HepG2 (cell line): Measurements from ENCODE around the gene SEMA7A. TPM values are rescaled to one million over a fixed set of nuclear protein-coding genes. Genes with fewer than 3 reads are reported as not detected.

Source experiments
- BRD4 ChIP-seq: sonication (generic); formaldehyde crosslinking; IDR thresholded peaks from 2 replicates; pipeline ENCODE4 v1.4.0; 2020; ENCODE audit warnings: missing genetic modification reagents
- CBX1 ChIP-seq: IDR thresholded peaks from one replicate; pipeline ENCODE4 v1.6.1; 2016; ENCODE audit warnings: antibody characterized with exemption, low read depth
- CREM ChIP-seq, 2 experiments: sonication (generic) in 1 of 2; formaldehyde crosslinking in 1 of 2; IDR thresholded peaks; 2 replicates each; pipeline versions ENCODE4 v1.4.0 to v1.6.1; 2016 to 2020; ENCODE audit warnings: antibody characterized with exemption in 1 of 2, mild to moderate bottlenecking in 1 of 2, missing genetic modification reagents in 1 of 2
- GABPA ChIP-seq, 2 experiments: IDR thresholded peaks; 2 replicates each; pipeline ENCODE4 v1.6.1; 2011 to 2016; ENCODE audit warnings: low read depth in 2 of 2, low read length in 1 of 2, missing biosample characterization in 1 of 2, missing genetic modification characterization in 1 of 2
- ZNF557 ChIP-seq: sonication (generic); formaldehyde crosslinking; IDR thresholded peaks from 2 replicates; pipeline ENCODE4 v1.4.0; 2020; ENCODE audit warnings: missing genetic modification reagents
- polyA plus RNA-seq, 8 experiments: library from polyadenylated mRNA; depleted of rRNA in 3 of 8; stranded (reverse) in 7 of 8; unstranded in 1 of 8; fragments of >200 nt; fragmentation: Illumina TruSeq in 4 of 8; extraction: Trizol in 4 of 8; gene quantifications; 2 replicates each; pipeline versions ENCODE4 v1.2.1 to v1.2.3, GENCODE V29; 2011 to 2016; ENCODE audit warnings: low read depth in 4 of 8, missing spikeins in 1 of 8, mixed read lengths in 1 of 8; ENCODE audit not compliant: insufficient read depth in 1 of 8
- total RNA-seq, 5 experiments: library from RNA; depleted of rRNA; stranded (reverse); fragments of >200 nt; fragmentation: Illumina TruSeq; extraction: Trizol; gene quantifications; 2 replicates each; pipeline ENCODE4 v1.2.3, GENCODE V29; 2016; ENCODE audit warnings: low read depth in 1 of 5
- TF ChIP-seq, protein P1 (sequence below): sonication (generic); formaldehyde crosslinking; IDR thresholded peaks from 2 replicates; pipeline ENCODE4 v1.4.0; 2020; ENCODE audit warnings: missing genetic modification reagents
- TF ChIP-seq, protein P2 (sequence below): sonication (generic); formaldehyde crosslinking; IDR thresholded peaks from 2 replicates; pipeline ENCODE4 v1.4.0; 2020; ENCODE audit warnings: missing genetic modification reagents
- TF ChIP-seq, protein P3 (sequence below): sonication (generic); formaldehyde crosslinking; conservative IDR thresholded peaks from 2 replicates; pipeline ENCODE4 v1.4.0; 2020; ENCODE audit warnings: missing genetic modification reagents
- TF ChIP-seq, protein P4 (sequence below): IDR thresholded peaks from 2 replicates; pipeline ENCODE4 v1.6.1; 2012; ENCODE audit warnings: low read depth, low read length, improper control_type of control experiment
- TF ChIP-seq, protein P5 (sequence below): IDR thresholded peaks from 2 replicates; pipeline ENCODE4 v1.6.1; 2016; ENCODE audit warnings: control low read depth
- TF ChIP-seq, protein P6 (sequence below): sonication (generic); formaldehyde crosslinking; IDR thresholded peaks from 2 replicates; pipeline ENCODE4 v1.8.1; 2022; ENCODE audit warnings: low read depth, mild to moderate bottlenecking, missing genetic modification reagents
- TF ChIP-seq, protein P7 (sequence below): sonication (generic); formaldehyde crosslinking; IDR thresholded peaks from 2 replicates; pipeline ENCODE4 v1.4.0; 2020; ENCODE audit warnings: missing genetic modification reagents

Gene SEMA7A
- total and polyA plus RNA-seq, 2 of the 13 experiments (the other 11 are each of a cell fraction or from before 2014, with no cell fraction given) = 9.0 to 15.8 TPM

DNA sequence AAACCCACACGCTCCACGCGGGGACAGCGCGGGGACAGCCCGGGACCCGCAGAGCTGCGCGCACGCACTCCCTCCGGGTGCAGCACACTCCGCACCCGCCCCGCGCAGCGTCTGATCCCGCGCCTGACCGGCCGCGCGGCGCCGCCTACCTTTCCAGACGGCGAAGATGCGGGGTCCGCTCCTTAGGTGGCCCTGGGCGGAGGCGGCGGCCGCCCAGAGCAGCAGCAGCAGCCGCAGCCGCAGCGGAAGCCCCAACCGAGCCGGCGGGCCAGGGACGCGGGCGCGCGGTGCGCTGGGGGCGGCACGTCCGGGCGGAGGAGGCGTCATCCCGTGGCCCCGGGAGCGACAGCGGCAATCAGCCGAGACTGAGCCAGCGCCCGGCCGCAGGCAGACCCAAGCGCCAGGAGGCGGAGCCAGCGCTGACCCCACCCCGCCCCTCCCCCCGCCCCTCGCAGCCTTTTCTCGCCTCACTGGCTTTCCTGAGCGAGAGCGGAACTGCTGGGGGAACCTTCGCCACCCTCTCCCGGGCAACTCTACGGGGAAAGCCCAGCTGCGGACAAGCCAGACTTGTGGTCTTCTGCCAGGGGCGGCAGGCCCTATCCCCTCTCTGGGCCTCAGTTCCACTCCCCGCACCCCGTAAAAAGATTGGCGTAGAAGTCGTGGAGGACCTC, at the start of gene SEMA7A (continued):
- TF ChIP-seq, protein P1, sequence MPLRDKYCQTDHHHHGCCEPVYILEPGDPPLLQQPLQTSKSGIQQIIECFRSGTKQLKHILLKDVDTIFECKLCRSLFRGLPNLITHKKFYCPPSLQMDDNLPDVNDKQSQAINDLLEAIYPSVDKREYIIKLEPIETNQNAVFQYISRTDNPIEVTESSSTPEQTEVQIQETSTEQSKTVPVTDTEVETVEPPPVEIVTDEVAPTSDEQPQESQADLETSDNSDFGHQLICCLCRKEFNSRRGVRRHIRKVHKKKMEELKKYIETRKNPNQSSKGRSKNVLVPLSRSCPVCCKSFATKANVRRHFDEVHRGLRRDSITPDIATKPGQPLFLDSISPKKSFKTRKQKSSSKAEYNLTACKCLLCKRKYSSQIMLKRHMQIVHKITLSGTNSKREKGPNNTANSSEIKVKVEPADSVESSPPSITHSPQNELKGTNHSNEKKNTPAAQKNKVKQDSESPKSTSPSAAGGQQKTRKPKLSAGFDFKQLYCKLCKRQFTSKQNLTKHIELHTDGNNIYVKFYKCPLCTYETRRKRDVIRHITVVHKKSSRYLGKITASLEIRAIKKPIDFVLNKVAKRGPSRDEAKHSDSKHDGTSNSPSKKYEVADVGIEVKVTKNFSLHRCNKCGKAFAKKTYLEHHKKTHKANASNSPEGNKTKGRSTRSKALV (CRISPR knock-in tag) = no peak
- TF ChIP-seq, protein P2, sequence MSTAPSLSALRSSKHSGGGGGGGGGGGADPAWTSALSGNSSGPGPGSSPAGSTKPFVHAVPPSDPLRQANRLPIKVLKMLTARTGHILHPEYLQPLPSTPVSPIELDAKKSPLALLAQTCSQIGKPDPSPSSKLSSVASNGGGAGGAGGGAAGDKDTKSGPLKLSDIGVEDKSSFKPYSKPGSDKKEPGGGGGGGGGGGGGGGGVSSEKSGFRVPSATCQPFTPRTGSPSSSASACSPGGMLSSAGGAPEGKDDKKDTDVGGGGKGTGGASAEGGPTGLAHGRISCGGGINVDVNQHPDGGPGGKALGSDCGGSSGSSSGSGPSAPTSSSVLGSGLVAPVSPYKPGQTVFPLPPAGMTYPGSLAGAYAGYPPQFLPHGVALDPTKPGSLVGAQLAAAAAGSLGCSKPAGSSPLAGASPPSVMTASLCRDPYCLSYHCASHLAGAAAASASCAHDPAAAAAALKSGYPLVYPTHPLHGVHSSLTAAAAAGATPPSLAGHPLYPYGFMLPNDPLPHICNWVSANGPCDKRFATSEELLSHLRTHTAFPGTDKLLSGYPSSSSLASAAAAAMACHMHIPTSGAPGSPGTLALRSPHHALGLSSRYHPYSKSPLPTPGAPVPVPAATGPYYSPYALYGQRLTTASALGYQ (CRISPR knock-in tag) = no peak
- TF ChIP-seq CBX1 (no peak), BRD4 (CRISPR knock-in tag) (0 out of 2 replicates have a peak, but pooled peaks have one; percentile 42), ZNF557 (no peak), GABPA (IDR thresholded peaks at IDR 0.05; ENCODE audit: low read depth, low read length) (peak; percentile 25; the same call in 1 of the 2 replicates), GABPA (CRISPR knock-in tag; IDR thresholded peaks at IDR 0.05; ENCODE audit: low read depth) (no peak), CREM (IDR thresholded peaks at IDR 0.05) (no peak), CREM (CRISPR knock-in tag; IDR thresholded peaks at IDR 0.05) (no peak)
- TF ChIP-seq, protein P3, sequence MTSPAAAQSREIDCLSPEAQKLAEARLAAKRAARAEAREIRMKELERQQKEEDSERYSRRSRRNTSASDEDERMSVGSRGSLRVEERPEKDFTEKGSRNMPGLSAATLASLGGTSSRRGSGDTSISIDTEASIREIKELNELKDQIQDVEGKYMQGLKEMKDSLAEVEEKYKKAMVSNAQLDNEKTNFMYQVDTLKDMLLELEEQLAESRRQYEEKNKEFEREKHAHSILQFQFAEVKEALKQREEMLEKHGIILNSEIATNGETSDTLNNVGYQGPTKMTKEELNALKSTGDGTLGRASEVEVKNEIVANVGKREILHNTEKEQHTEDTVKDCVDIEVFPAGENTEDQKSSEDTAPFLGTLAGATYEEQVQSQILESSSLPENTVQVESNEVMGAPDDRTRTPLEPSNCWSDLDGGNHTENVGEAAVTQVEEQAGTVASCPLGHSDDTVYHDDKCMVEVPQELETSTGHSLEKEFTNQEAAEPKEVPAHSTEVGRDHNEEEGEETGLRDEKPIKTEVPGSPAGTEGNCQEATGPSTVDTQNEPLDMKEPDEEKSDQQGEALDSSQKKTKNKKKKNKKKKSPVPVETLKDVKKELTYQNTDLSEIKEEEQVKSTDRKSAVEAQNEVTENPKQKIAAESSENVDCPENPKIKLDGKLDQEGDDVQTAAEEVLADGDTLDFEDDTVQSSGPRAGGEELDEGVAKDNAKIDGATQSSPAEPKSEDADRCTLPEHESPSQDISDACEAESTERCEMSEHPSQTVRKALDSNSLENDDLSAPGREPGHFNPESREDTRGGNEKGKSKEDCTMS (CRISPR knock-in tag) = no peak
- TF ChIP-seq, protein P4, sequence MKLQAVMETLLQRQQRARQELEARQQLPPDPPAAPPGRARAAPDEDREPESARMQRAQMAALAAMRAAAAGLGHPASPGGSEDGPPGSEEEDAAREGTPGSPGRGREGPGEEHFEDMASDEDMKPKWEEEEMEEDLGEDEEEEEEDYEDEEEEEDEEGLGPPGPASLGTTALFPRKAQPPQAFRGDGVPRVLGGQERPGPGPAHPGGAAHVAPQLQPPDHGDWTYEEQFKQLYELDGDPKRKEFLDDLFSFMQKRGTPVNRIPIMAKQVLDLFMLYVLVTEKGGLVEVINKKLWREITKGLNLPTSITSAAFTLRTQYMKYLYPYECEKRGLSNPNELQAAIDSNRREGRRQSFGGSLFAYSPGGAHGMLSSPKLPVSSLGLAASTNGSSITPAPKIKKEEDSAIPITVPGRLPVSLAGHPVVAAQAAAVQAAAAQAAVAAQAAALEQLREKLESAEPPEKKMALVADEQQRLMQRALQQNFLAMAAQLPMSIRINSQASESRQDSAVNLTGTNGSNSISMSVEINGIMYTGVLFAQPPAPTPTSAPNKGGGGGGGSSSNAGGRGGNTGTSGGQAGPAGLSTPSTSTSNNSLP = no peak
- TF ChIP-seq, protein P5, sequence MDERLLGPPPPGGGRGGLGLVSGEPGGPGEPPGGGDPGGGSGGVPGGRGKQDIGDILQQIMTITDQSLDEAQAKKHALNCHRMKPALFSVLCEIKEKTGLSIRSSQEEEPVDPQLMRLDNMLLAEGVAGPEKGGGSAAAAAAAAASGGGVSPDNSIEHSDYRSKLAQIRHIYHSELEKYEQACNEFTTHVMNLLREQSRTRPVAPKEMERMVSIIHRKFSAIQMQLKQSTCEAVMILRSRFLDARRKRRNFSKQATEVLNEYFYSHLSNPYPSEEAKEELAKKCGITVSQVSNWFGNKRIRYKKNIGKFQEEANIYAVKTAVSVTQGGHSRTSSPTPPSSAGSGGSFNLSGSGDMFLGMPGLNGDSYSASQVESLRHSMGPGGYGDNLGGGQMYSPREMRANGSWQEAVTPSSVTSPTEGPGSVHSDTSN (CRISPR knock-in tag) = no peak
- TF ChIP-seq, protein P6, sequence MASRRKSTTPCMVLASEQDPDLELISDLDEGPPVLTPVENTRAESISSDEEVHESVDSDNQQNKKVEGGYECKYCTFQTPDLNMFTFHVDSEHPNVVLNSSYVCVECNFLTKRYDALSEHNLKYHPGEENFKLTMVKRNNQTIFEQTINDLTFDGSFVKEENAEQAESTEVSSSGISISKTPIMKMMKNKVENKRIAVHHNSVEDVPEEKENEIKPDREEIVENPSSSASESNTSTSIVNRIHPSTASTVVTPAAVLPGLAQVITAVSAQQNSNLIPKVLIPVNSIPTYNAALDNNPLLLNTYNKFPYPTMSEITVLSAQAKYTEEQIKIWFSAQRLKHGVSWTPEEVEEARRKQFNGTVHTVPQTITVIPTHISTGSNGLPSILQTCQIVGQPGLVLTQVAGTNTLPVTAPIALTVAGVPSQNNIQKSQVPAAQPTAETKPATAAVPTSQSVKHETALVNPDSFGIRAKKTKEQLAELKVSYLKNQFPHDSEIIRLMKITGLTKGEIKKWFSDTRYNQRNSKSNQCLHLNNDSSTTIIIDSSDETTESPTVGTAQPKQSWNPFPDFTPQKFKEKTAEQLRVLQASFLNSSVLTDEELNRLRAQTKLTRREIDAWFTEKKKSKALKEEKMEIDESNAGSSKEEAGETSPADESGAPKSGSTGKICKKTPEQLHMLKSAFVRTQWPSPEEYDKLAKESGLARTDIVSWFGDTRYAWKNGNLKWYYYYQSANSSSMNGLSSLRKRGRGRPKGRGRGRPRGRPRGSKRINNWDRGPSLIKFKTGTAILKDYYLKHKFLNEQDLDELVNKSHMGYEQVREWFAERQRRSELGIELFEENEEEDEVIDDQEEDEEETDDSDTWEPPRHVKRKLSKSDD (CRISPR knock-in tag) = no peak
- TF ChIP-seq, protein P7, sequence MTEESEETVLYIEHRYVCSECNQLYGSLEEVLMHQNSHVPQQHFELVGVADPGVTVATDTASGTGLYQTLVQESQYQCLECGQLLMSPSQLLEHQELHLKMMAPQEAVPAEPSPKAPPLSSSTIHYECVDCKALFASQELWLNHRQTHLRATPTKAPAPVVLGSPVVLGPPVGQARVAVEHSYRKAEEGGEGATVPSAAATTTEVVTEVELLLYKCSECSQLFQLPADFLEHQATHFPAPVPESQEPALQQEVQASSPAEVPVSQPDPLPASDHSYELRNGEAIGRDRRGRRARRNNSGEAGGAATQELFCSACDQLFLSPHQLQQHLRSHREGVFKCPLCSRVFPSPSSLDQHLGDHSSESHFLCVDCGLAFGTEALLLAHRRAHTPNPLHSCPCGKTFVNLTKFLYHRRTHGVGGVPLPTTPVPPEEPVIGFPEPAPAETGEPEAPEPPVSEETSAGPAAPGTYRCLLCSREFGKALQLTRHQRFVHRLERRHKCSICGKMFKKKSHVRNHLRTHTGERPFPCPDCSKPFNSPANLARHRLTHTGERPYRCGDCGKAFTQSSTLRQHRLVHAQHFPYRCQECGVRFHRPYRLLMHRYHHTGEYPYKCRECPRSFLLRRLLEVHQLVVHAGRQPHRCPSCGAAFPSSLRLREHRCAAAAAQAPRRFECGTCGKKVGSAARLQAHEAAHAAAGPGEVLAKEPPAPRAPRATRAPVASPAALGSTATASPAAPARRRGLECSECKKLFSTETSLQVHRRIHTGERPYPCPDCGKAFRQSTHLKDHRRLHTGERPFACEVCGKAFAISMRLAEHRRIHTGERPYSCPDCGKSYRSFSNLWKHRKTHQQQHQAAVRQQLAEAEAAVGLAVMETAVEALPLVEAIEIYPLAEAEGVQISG (CRISPR knock-in tag) = peak; percentile 70
